ENCODE results near the gene SNED1. TPM values are rescaled to one million over a fixed set of nuclear protein-coding genes. Genes with fewer than 3 reads are reported as not detected.

The SNED1 gene
- total and polyA plus RNA-seq, 4 donors: 0.65 to 18.1 (median 2.8) TPM

GRCh38 chr2:241133436-241133820, 135.0 kb downstream of the SNED1 start (continued):
- TF ChIP-seq ZBTB33 (IDR thresholded peaks at IDR 0.05) (no peak), CTCF (IDR thresholded peaks at IDR 0.05; ENCODE audit: low read depth, low read length, missing input control) (no peak), MAX (IDR thresholded peaks at IDR 0.05) (no peak)

GRCh38 chr2:241134711-241135110, 136.3 kb downstream of the SNED1 start:
- H3K4me3 ChIP-seq (ENCODE audit: low read depth in 1 of 3, low read length in 3 of 3): no peak overlapping the region
- TF ChIP-seq FOXA1 (IDR thresholded peaks at IDR 0.05): no peak
- TF ChIP-seq CTCF (IDR thresholded peaks at IDR 0.05; ENCODE audit: low read depth, low read length, missing input control): no peak
- TF ChIP-seq HNF4G (IDR thresholded peaks at IDR 0.05): no peak
- TF ChIP-seq YY1 (IDR thresholded peaks at IDR 0.05): no peak
- no peak for TF ChIP-seq ATF3 (IDR thresholded peaks at IDR 0.05)
- TF ChIP-seq MAX (IDR thresholded peaks at IDR 0.05): no peak
- no peak for TF ChIP-seq REST (IDR thresholded peaks at IDR 0.05)
- no peak for TF ChIP-seq RXRA (IDR thresholded peaks at IDR 0.05)
- TF ChIP-seq NR2F2 (IDR thresholded peaks at IDR 0.05): no peak
- TF ChIP-seq HNF4A (conservative IDR thresholded peaks at IDR 0.05): no peak
- H3K9ac ChIP-seq (ENCODE audit: low read depth in 1 of 2, low read length in 2 of 2): no peak overlapping the region
- WGBS: 96% methylated on average over 7 of the region's 7 CpGs
- H3K4me1 ChIP-seq (ENCODE audit: control insufficient read depth in 4 of 4, insufficient read depth in 4 of 4, low read length in 3 of 4): peaks cover 1 to 11% (median 8%) of the 10 kb centered on the region in 4 donors
- H3K27me3 ChIP-seq (ENCODE audit: control insufficient read depth in 4 of 4, insufficient read depth in 4 of 4, low read length in 3 of 4): no peaks in the 10 kb centered on the region
- H3K9me3 ChIP-seq (ENCODE audit: control insufficient read depth in 4 of 4, low read length in 3 of 4): no peaks in the 10 kb centered on the region
- DNase-seq (ENCODE audit: low spot score): no peak
- no peak overlapping the region for H3K27ac ChIP-seq (ENCODE audit: low read depth in 1 of 2, low read length in 2 of 2)
- peaks cover 0 to 4% (median 0%) of the 10 kb centered on the region in 4 donors for H3K36me3 ChIP-seq (ENCODE audit: control insufficient read depth in 4 of 4, insufficient read depth in 3 of 4, low read depth in 1 of 4, low read length in 3 of 4)
